D721Med (cell line): Measurements from ENCODE around the gene ANKS4B.

Experiments used
- DNase-seq: peaks from one replicate; pipeline ENCODE4 v3.0.0; 2011; ENCODE audit warnings: low spot score; ENCODE audit not compliant: insufficient read length
- FAIRE-seq: peaks from 2 replicates; lab custom pipeline; 2011; peaks lifted over from hg19 to GRCh38; lab: Jason Lieb, UNC
- CTCF ChIP-seq: IDR thresholded peaks from 2 replicates; pipeline ENCODE4 v1.5.1; 2012; ENCODE audit warnings: mild to moderate bottlenecking, control low read depth; ENCODE audit not compliant: insufficient read depth; ENCODE audit errors: missing control alignments

ANKS4B gene

GRCh38 chr16:21300309-21301167, 67.0 kb downstream of the ANKS4B start:
- FAIRE-seq (no peak), DNase-seq (no peak)
- TF ChIP-seq CTCF, result peak; percentile 93

- FAIRE-seq (no peak), DNase-seq (no peak)
- TF ChIP-seq CTCF, result peak; percentile 2
These were observed 67.8 kb downstream of the ANKS4B start for GRCh38 chr16:21301168-21301894.

GRCh38 chr16:21301895-21302291, 68.4 kb downstream of the ANKS4B start:
- no peak for TF ChIP-seq CTCF

GRCh38 chr16:21302454-21302853, 69.0 kb downstream of the ANKS4B start:
- DNase-seq (no peak), FAIRE-seq (no peak)
- no peak for TF ChIP-seq CTCF

More at GRCh38 chr16:21301895-21302291, 68.4 kb downstream of the ANKS4B start:
- FAIRE-seq (no peak), DNase-seq (no peak)

GRCh38 chr16:21302898-21303528, 69.5 kb downstream of the ANKS4B start:
- no peak for DNase-seq
- TF ChIP-seq CTCF, result no peak
- no peak for FAIRE-seq
